ENCODE measurements around the gene GIMAP1.
"Not testable (repeated sequence)": the region's sequence is repeated elsewhere in the genome, so short reads cannot be mapped to it uniquely, and the experiment has no call there.

Gene GIMAP1

GRCh38 chr7:150716368-150716767 lies at the start of gene GIMAP1:
GIMAP1 (plus strand) TSS chr7:150716613; CDS start chr7:150719048, 2,435 bp downstream.
- DNase-seq (ENCODE audit: low spot score), result peak; percentile 58

- no peak for DNase-seq (ENCODE audit: low spot score)
These were observed 47.9 kb upstream of the GIMAP1 start for GRCh38 chr7:150668472-150668911.

- no peak for DNase-seq (ENCODE audit: low spot score)
These were observed 47.4 kb upstream of the GIMAP1 start for GRCh38 chr7:150668977-150669376.

GRCh38 chr7:150671798-150672585 lies 44.4 kb upstream of the GIMAP1 start:
- not testable (repeated sequence) for DNase-seq (ENCODE audit: low spot score)

GRCh38 chr7:150675714-150676113 lies 40.7 kb upstream of the GIMAP1 start:
- DNase-seq (ENCODE audit: low spot score), result no peak

GRCh38 chr7:150676276-150676675 lies 40.1 kb upstream of the GIMAP1 start:
- peak; percentile 60 for DNase-seq (ENCODE audit: low spot score)

GRCh38 chr7:150676854-150677253 lies 39.6 kb upstream of the GIMAP1 start:
- not testable (repeated sequence) for DNase-seq (ENCODE audit: low spot score)

GRCh38 chr7:150678601-150679000 lies 37.8 kb upstream of the GIMAP1 start:
- DNase-seq (ENCODE audit: low spot score), result not testable (repeated sequence)

- DNase-seq (ENCODE audit: low spot score), result not testable (repeated sequence)
These were observed 36.0 kb upstream of the GIMAP1 start for GRCh38 chr7:150680364-150680763.

- DNase-seq (ENCODE audit: low spot score), result peak; percentile 77
These were observed 31.0 kb upstream of the GIMAP1 start, which contains the start of gene GIMAP2 for GRCh38 chr7:150685219-150686029. GIMAP2 (plus strand) TSS chr7:150685706; CDS start chr7:150687060, 1,354 bp downstream.

- DNase-seq (ENCODE audit: low spot score), result peak; percentile 19
These were observed 30.3 kb upstream of the GIMAP1 start for GRCh38 chr7:150686030-150686631.

- DNase-seq (ENCODE audit: low spot score), result no peak
These were observed 27.8 kb upstream of the GIMAP1 start for GRCh38 chr7:150688630-150689029.

- no peak for DNase-seq (ENCODE audit: low spot score)
These were observed 20.8 kb upstream of the GIMAP1 start for GRCh38 chr7:150695654-150696053.

- DNase-seq (ENCODE audit: low spot score), result no peak
These were observed 13.2 kb upstream of the GIMAP1 start for GRCh38 chr7:150703209-150703608.

- DNase-seq (ENCODE audit: low spot score), result no peak
These were observed 1.1 kb upstream of the GIMAP1 start for GRCh38 chr7:150715293-150715692.

GRCh38 chr7:150715738-150716137 lies 675 bp upstream of the GIMAP1 start:
- no peak for DNase-seq (ENCODE audit: low spot score)

GRCh38 chr7:150716939-150717338 lies 526 bp downstream of the GIMAP1 start:
- DNase-seq (ENCODE audit: low spot score), result no peak

- no peak for DNase-seq (ENCODE audit: low spot score)
These were observed 1.5 kb downstream of the GIMAP1 start for GRCh38 chr7:150717814-150718420.

GRCh38 chr7:150719436-150719835 lies 3.0 kb downstream of the GIMAP1 start:
- DNase-seq (ENCODE audit: low spot score), result no peak

GRCh38 chr7:150719960-150720891 lies 3.8 kb downstream of the GIMAP1 start:
- no peak for DNase-seq (ENCODE audit: low spot score)

GRCh38 chr7:150721970-150722373 lies 5.6 kb downstream of the GIMAP1 start:
- DNase-seq (ENCODE audit: low spot score), result no peak
